Stimulated activated CD4-positive, alpha-beta T cell treated with anti-CD3 and anti-CD28 coated beads, TNF-alpha, amount 100 ng/mL, for 48 hours (primary cell): Measurements from ENCODE around the gene ADARB2.
"Not testable (repeated sequence)": the region's sequence is repeated elsewhere in the genome, so short reads cannot be mapped to it uniquely, and the experiment has no call there.

Source experiments
- DNase-seq, 3 donors: peaks; one replicate each; pipeline ENCODE4 v3.0.0-alpha.2; 2020; ENCODE audit warnings: low read depth in 3 of 3

ADARB2 gene

GRCh38 chr10:1178506-1178905 is 558.8 kb downstream of the ADARB2 start:
- no peak for DNase-seq

DNA sequence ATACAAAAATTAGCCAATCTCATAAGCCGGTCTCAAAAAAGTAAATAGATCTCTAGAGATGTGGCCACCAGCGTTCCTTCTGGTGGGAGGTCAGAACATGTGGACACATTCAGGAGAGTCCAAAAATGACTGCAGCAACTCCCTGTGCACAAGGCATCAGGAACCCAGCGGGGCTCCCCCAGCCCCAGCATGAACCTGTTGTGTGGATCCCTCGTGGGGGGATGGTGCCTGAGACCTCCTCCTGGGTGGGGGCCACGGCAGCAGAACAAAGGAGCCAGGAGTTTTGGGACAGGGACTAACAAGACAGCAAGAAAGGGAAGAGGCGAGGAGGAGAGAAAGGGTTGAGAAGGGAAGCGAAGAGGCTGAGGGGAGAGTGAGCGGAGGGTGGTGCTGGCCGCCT is 559.4 kb downstream of the ADARB2 start:
- no peak for DNase-seq

- DNase-seq = no peak
Measured at GRCh38 chr10:1175956-1176565, 561.3 kb downstream of the ADARB2 start.

- no peak for DNase-seq
Measured at GRCh38 chr10:1174022-1174421, 563.3 kb downstream of the ADARB2 start.

GRCh38 chr10:1173091-1173490 is 564.2 kb downstream of the ADARB2 start:
- no peak for DNase-seq

GRCh38 chr10:1172256-1172984 is 564.9 kb downstream of the ADARB2 start:
- DNase-seq = no peak

DNA sequence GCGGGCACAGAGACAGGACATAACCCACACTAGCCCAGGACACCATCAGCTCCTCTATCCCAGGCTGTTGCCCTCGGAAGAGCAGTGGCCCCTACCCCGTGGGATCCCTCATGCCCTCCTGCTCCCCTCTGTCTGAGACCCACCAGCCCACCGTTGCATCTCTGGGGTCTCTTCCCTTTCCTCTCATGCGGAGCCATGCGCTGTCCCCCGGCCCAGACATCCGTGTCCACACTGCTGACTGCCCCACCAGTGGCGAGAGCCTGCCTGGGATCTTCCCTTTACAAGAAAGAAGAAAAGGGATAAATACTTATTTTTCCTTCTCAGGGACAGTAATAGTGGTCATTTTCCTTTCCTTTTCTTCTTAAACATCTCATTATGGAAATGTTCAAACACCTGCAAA is 565.7 kb downstream of the ADARB2 start:
- no peak for DNase-seq

- DNase-seq = no peak
Measured at GRCh38 chr10:1171182-1171581, 566.1 kb downstream of the ADARB2 start.

DNA sequence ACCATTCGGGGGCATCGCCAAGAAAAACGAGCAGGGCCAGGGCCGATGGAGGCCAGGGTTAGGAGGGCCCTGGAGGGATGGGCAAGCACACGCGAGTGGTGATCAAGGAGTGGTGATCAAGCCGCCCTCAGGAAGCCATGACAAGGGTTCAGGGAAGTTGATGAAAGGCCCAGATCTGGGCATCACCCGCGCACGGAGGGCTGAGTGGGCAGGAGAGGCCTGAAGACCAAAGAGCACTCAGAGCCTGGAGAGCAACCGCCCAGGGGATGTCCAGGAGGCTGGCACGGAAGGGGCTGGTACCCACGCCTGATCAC is 566.5 kb downstream of the ADARB2 start:
- no peak for DNase-seq

DNA sequence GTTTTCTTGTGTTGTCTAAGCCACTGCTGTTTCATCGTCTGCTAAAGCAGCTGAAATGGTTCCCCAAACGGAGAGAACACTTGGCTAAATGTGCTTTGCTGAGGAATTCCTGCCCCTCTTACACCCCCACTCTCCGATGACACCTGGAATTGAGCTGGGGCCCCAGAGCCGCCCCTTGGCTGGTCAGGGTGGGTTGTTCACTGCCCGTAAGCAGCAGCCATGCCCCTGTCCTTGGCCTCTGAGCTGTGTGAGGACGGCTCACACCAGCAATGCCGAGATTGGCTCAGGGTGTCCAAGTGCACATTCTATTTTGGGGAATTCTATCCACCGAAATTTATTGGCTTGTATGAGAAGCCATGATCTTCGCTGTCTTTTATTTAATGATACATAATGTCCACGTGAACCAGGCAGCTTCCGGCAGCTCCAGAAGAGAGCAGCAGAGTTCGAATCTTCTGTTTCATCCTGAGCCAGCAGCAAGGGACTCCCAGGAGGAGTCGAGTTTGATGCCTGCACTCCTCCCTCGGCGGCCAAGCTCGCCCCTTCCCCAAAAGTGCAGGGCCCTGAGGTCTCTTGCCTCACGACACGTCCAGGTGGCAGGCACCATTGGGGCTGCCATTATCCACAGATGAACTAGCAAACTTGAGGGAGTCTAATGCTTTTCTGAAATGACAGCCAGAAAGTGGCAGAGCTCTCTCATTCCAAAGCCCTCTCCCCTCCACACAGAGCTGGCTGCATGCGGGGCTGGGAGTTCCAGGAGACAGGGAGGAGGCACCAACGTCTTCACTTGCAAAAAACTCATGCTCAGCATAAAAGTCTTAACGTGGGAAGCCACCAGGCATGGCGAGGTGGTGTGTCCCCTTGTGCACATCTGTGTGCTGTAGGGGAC is 567.1 kb downstream of the ADARB2 start:
- DNase-seq = no peak

- no peak for DNase-seq
Measured at GRCh38 chr10:1169186-1169885, 568.0 kb downstream of the ADARB2 start.

- DNase-seq = no peak
Measured at GRCh38 chr10:1168763-1169162, 568.6 kb downstream of the ADARB2 start.

DNA sequence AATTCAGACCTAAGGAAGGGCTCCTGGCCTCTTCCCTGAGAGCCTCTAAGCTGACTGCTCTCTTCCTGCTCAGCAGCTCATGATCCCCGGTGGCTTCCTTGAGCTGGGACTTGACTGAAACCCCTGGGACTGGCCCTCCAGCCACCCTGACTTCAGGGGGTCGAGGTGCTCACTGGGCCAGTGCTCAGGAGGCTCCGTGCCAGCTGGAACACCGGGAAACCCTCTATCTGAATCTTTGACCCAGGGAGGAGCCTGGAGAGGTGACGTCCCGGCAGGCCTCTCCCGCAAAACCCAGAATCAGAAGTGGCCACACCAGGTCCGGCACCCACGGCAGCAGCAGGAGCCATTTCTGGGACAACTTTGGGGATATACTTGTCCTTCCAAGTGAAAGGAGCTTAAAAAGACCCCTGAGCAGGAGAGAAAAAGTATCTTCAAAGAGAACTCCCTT is 570.5 kb downstream of the ADARB2 start:
- DNase-seq = no peak

DNA sequence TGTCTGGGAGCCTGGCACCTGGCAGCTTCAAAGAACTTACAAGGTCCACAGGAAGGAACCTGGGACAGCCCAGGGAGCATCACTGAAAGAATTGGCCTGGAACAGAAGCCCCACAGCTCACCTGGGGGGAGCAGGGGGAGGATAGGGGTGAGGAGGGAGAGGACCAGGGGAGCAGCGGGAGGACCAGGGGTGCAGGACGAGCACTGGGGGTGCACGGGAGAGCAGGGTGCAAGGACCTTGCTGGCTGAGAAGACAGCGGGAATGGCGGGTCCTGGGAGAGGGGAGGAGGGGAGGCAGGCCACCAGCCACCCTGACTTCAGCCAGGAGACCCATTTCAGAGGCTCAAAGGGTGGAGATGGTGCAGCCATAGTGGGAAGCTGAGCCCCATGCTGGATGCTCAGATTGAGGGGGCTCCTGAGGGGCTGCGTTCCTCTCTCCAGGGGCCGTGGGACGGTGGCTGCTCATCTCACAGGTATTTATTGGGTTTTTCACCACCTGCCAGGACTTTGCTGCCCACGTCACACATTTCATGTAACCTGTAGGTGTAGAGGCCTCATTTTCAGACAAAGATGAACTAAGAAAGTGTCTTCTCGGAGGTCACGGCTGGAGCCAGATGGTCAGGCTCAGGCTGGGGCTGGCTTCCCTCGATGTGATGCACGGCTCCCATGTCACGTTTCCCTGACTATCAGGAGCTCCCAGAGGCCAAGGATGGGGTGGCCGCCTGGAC is 571.1 kb downstream of the ADARB2 start:
- DNase-seq = no peak

- no peak for DNase-seq
Measured at GRCh38 chr10:1163831-1164230, 573.5 kb downstream of the ADARB2 start.

DNA sequence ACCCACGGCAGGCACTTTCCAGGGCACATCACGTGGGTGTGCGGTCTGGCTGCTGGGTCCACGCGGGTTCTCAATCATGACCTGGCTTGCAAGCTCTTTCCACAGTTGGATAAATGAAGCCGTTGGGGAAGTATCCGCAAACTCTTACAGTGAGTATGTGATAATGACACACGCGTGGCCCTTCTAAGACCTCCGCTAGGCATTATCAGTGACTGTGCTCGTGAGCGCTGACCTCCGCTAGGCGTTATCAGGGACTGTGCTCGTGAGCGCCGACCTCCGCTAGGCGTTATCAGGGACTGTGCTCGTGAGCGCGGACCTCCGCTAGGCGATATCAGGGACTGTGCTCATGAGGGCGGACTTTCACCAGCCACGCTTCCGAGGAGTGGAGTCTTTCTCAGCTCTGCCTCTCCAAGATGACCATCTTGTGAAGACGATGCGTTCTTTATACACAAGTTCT is 574.1 kb downstream of the ADARB2 start:
- DNase-seq = no peak

GRCh38 chr10:1162481-1163203 is 574.7 kb downstream of the ADARB2 start:
- no peak for DNase-seq

DNA sequence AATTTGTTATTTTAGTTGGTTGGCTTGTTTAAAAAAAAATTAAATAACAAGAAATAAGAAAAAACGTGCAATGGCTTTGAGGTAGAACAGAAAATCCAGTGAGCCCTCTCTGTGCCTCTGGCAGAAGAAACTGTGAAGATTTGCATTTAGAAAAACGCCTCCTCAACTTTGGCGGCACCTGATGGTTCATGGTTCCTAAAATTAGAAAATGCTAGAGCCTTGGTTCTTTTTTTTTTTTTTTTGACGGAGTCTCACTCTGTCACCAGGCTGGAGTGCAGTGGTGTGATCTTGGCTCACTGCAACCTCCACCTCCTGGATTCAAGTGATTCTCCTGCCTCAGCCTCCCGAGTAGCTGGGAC is 576.0 kb downstream of the ADARB2 start:
- not testable (repeated sequence) for DNase-seq

DNA sequence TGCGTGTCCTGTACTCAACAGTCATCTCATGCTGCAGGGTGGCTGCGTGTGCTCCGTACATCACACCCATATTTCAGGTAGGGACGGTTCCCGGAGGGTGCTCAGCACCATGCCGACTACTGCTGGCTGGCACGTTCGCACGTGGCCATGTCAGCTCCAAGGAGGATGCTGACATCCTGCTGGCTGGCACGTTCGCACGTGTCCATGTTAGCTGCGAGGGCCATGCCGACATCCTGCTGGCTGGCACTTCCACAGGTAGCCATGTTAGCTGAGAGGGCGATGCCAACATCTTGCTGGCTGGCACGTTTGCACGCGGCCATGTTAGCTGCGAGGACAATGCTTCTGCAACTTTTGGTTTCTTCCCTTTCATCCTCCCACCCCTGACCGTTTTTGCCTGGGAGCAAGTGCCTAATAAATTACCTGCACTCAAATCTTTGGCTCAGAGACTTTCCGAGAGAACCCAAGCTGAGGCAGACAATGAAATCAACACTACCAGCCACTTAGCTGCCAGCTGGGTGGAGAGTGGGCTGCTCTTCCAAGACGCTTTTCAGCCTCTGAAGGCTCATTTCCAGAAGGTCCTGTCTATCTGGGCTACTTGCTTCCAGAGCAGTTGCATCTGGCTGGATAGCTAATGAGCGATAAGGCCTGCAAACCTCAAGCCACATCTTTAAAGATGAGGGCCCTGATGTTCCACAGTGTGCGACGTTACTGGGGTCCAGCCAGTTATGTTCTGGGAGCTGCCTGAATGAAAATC is 576.6 kb downstream of the ADARB2 start:
- DNase-seq = no peak
